ENCODE results near the gene MYH11. TPM values are rescaled to one million over a fixed set of nuclear protein-coding genes. Genes with fewer than 3 reads are reported as not detected.
A peak's percentile ranks its signal among the peaks of the same experiment; 100 is the strongest.
"Not testable (repeated sequence)": the region's sequence is repeated elsewhere in the genome, so short reads cannot be mapped to it uniquely, and the experiment has no call there.

MYH11 gene
- total and polyA plus RNA-seq, 4 experiments from 2014 or later, result 0.26 to 1.9 TPM; not detected in 2

- no peaks in the 10 kb centered on the region for H3K27me3 Mint-ChIP-seq
- no peaks in the 10 kb centered on the region for H3K9me3 Mint-ChIP-seq
- no peak for DNase-seq
- H3K4me1 ChIP-seq (ENCODE audit: insufficient read depth, low read length), result peaks cover 36% of the 10 kb centered on the region
- CTCF ChIA-PET (ENCODE audit: partially characterized antibody), result no interaction called here
- no peak overlapping the region for H3K27ac ChIP-seq (ENCODE audit: low read depth, low read length)
- POLR2A ChIA-PET (ENCODE audit: partially characterized antibody), result interaction anchor here (1.2 kb wide), 1 partner anchor 35 kb away, joined by 3 read pairs; the partner anchor contains the start of gene MARF1
- H3K4me1 Mint-ChIP-seq, result peaks cover 24 to 46% (median 37%) of the 10 kb centered on the region in 4 donors
- peaks cover 30 to 52% of the 10 kb centered on the region in 2 donors for H3K36me3 Mint-ChIP-seq
- intact Hi-C loops (cut with micrococcal nuclease), result no loop called here
- H3K9me3 ChIP-seq (ENCODE audit: control insufficient read depth in 1 of 2, low read length in 2 of 2), result no peaks in the 10 kb centered on the region
- H3K36me3 ChIP-seq (ENCODE audit: insufficient read depth, low read length), result peaks cover 21% of the 10 kb centered on the region
- no peaks in the 10 kb centered on the region for H3K27me3 ChIP-seq (ENCODE audit: insufficient read depth, low read length)
- H3K27ac Mint-ChIP-seq, result peak overlapping the region in 4 of 7 donors; percentile 53 to 94 (median 86)
- H3K4me3 ChIP-seq (ENCODE audit: low read length in 2 of 2), result no peak overlapping the region
- no peak overlapping the region for H3K4me3 Mint-ChIP-seq
These were observed 179.4 kb downstream of the MYH11 start for GRCh38 chr16:15677447-15677846.

DNA sequence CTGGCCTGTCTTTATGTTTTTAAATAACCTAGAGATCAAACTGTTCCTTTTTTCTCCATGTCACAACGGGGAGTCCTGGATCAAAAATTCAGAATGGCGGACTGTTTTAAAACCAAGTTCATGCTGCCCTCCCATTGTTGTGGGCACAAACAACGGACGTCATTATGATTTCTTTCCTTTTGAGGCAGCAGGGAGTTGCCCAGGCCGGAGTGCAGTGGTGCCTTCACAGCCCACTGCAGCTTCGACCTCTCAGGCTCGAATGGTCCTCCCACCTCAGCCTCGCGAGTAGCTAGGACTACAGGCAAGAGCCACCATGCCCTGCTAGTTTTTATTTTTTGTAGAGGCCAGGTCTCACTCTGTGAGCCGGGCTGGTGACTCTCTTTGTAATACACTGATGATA lies 180.3 kb downstream of the MYH11 start:
- Mint-ChIP-seq H3K4me3 (no peak overlapping the region), H3K4me1 (peaks cover 26 to 49% (median 40%) of the 10 kb centered on the region in 4 donors), H3K27ac (peak overlapping the region in 6 of 7 donors; percentile 78 to 94 (median 88)), H3K36me3 (peaks cover 30 to 50% of the 10 kb centered on the region in 2 donors), H3K27me3 (no peaks in the 10 kb centered on the region), H3K9me3 (no peaks in the 10 kb centered on the region)
- H3K27me3 ChIP-seq (ENCODE audit: insufficient read depth, low read length), result no peaks in the 10 kb centered on the region
- intact Hi-C loops (cut with micrococcal nuclease), result no loop called here
- H3K4me3 ChIP-seq (ENCODE audit: low read length in 2 of 2), result no peak overlapping the region
- peak overlapping the region; percentile 28 for H3K27ac ChIP-seq (ENCODE audit: low read depth, low read length)
- ChIA-PET CTCF (ENCODE audit: partially characterized antibody) (no interaction called here), POLR2A (ENCODE audit: partially characterized antibody) (interaction anchor here (2.2 kb wide), 1 partner anchor 34 kb away, joined by 13 read pairs; the partner anchor contains the start of gene MARF1)
- peaks cover 46% of the 10 kb centered on the region for H3K4me1 ChIP-seq (ENCODE audit: insufficient read depth, low read length)
- peaks cover 21% of the 10 kb centered on the region for H3K36me3 ChIP-seq (ENCODE audit: insufficient read depth, low read length)
- H3K9me3 ChIP-seq (ENCODE audit: control insufficient read depth in 1 of 2, low read length in 2 of 2), result no peaks in the 10 kb centered on the region
- no peak for DNase-seq

GRCh38 chr16:15674571-15674970 lies 182.3 kb downstream of the MYH11 start:
- Mint-ChIP-seq H3K36me3 (peaks cover 27 to 55% of the 10 kb centered on the region in 2 donors), H3K4me1 (peaks cover 31 to 60% (median 47%) of the 10 kb centered on the region in 4 donors), H3K9me3 (no peaks in the 10 kb centered on the region), H3K27me3 (no peaks in the 10 kb centered on the region), H3K27ac (peak overlapping the region; percentile 87 to 99 (median 98)), H3K4me3 (peak overlapping the region in 4 of 8 donors; percentile 15 to 80 (median 50))
- Histone ChIP-seq H3K9me3 (ENCODE audit: control insufficient read depth in 1 of 2, low read length in 2 of 2) (no peaks in the 10 kb centered on the region), H3K27ac (ENCODE audit: low read depth, low read length) (peak overlapping the region; percentile 91), H3K27me3 (ENCODE audit: insufficient read depth, low read length) (no peaks in the 10 kb centered on the region), H3K4me1 (ENCODE audit: insufficient read depth, low read length) (peaks cover 51% of the 10 kb centered on the region), H3K36me3 (ENCODE audit: insufficient read depth, low read length) (peaks cover 20% of the 10 kb centered on the region), H3K4me3 (ENCODE audit: low read length in 2 of 2) (no peak overlapping the region)
- intact Hi-C loops (cut with micrococcal nuclease), result no loop called here
- CTCF ChIA-PET (ENCODE audit: partially characterized antibody), result interaction anchor here (4.5 kb wide), 1 partner anchor 32 kb away, joined by 31 read pairs; the partner anchor contains the start of gene MARF1
- DNase-seq, result no peak
- POLR2A ChIA-PET (ENCODE audit: partially characterized antibody), result interaction anchor here (2.2 kb wide), 1 partner anchor 32 kb away, joined by 13 read pairs; the partner anchor contains the start of gene MARF1

GRCh38 chr16:15672514-15673167 lies 184.2 kb downstream of the MYH11 start:
- ChIA-PET POLR2A (ENCODE audit: partially characterized antibody) (interaction anchor here (0.5 to 5.2 kb wide), 5 partner anchors 14 to 229 kb away, joined by 3 to 83 read pairs (median 12); partner anchors contain the start of genes MARF1 and NDE1), CTCF (ENCODE audit: partially characterized antibody) (interaction anchor here (0.6 to 4.5 kb wide), 6 partner anchors 13 to 73 kb away, joined by 3 to 31 read pairs (median 3); partner anchors contain the start of gene MARF1)
- Histone ChIP-seq H3K36me3 (ENCODE audit: insufficient read depth, low read length) (peaks cover 23% of the 10 kb centered on the region), H3K27me3 (ENCODE audit: insufficient read depth, low read length) (no peaks in the 10 kb centered on the region), H3K4me3 (ENCODE audit: low read length in 2 of 2) (no peak overlapping the region), H3K4me1 (ENCODE audit: insufficient read depth, low read length) (peaks cover 51% of the 10 kb centered on the region), H3K9me3 (ENCODE audit: control insufficient read depth in 1 of 2, low read length in 2 of 2) (no peaks in the 10 kb centered on the region), H3K27ac (ENCODE audit: low read depth, low read length) (peak overlapping the region; percentile 91)
- H3K36me3 Mint-ChIP-seq, result peaks cover 17 to 49% of the 10 kb centered on the region in 2 donors
- no peaks in the 10 kb centered on the region for H3K9me3 Mint-ChIP-seq
- peak overlapping the region; percentile 23 to 80 (median 76) for H3K4me3 Mint-ChIP-seq
- no peaks in the 10 kb centered on the region for H3K27me3 Mint-ChIP-seq
- peaks cover 31 to 60% (median 47%) of the 10 kb centered on the region in 4 donors for H3K4me1 Mint-ChIP-seq
- DNase-seq, result peak; percentile 86 to 94 (median 91)
- H3K27ac Mint-ChIP-seq, result peak overlapping the region; percentile 87 to 99 (median 98)
- intact Hi-C loops (cut with micrococcal nuclease), result loop anchor here (1.0 to 2.0 kb wide), 2 partner anchors 22 to 29 kb away; partner anchors contain the start of genes MARF1 and NDE1

DNA sequence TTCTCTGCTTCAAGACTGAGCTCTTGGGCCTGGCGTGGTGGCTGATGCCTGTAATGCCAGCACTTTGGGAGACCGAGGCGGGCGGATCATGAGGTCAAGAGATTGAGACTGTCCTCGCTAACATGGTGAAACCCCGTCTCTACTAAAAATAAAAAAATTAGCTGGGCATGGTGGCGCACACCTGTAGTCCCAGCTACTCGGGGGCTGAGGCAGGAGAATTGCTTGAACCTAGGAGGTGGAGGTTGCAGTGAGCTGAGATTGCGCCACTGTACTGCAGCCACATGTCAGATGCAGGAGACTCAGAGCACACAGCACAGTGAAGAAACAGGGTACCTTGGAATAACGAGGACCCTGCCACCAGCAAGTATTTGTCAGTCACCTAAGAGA lies 184.7 kb downstream of the MYH11 start:
- peaks cover 18 to 51% of the 10 kb centered on the region in 2 donors for H3K36me3 Mint-ChIP-seq
- intact Hi-C loops (cut with micrococcal nuclease), result loop anchor here (1.0 to 2.0 kb wide), 2 partner anchors 21 to 29 kb away; partner anchors contain the start of genes MARF1 and NDE1
- H3K27me3 ChIP-seq (ENCODE audit: insufficient read depth, low read length); H3K9me3 ChIP-seq (ENCODE audit: control insufficient read depth in 1 of 2, low read length in 2 of 2); H3K4me3 ChIP-seq (ENCODE audit: low read length in 2 of 2); H3K27me3 Mint-ChIP-seq; DNase-seq; H3K9me3 Mint-ChIP-seq: not testable (repeated sequence)
- peaks cover 31 to 60% (median 47%) of the 10 kb centered on the region in 4 donors for H3K4me1 Mint-ChIP-seq
- Histone ChIP-seq H3K36me3 (ENCODE audit: insufficient read depth, low read length) (peaks cover 27% of the 10 kb centered on the region), H3K27ac (ENCODE audit: low read depth, low read length) (peak overlapping the region; percentile 91), H3K4me1 (ENCODE audit: insufficient read depth, low read length) (peaks cover 51% of the 10 kb centered on the region)
- peak overlapping the region; percentile 87 to 99 (median 98) for H3K27ac Mint-ChIP-seq
- CTCF ChIA-PET (ENCODE audit: partially characterized antibody), result interaction anchor here (0.6 to 4.5 kb wide), 7 partner anchors 12 to 73 kb away, joined by 3 to 31 read pairs (median 3); partner anchors contain the start of gene MARF1
- H3K4me3 Mint-ChIP-seq, result peak overlapping the region in 6 of 8 donors; percentile 6 to 80 (median 50)
- POLR2A ChIA-PET (ENCODE audit: partially characterized antibody), result interaction anchor here (0.5 to 5.2 kb wide), 6 partner anchors 11 to 228 kb away, joined by 3 to 83 read pairs (median 10); partner anchors contain the start of genes MARF1 and NDE1

DNA sequence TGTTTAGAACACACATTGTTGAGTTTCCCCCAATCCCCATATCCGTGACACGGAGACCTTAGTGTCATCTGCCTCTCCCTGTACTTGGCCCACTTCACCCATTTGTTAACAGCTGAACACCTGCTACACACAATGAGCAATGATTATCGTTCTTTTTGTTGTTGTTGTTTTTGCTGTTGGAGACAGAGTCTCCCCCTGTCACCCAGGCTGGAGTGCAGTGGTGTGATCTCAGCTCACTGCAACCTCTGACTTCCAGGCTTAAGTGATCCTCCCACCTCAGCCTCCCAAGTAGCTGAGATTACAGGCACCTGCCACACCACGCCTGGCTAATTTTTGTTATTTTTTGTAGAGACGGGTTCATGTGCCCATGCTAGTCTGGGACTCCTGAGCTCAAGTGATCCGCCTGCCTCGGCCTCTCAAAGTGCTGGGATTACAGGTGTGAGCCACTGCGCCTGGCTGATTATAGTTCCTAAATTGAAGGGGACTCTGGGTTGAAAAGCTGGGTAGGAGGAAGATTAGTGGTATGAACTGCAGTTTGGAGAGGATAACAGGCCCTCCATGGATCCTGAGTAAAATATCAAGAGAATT lies 185.2 kb downstream of the MYH11 start:
- H3K27ac ChIP-seq (ENCODE audit: low read depth, low read length), result peak overlapping the region; percentile 91
- no peak overlapping the region for H3K4me3 ChIP-seq (ENCODE audit: low read length in 2 of 2)
- POLR2A ChIA-PET (ENCODE audit: partially characterized antibody), result interaction anchor here (1.3 to 5.2 kb wide), 5 partner anchors 11 to 81 kb away, joined by 3 to 83 read pairs (median 12); partner anchors contain the start of genes MARF1 and NDE1
- CTCF ChIA-PET (ENCODE audit: partially characterized antibody), result interaction anchor here (0.6 to 4.5 kb wide), 7 partner anchors 12 to 74 kb away, joined by 3 to 31 read pairs (median 3); partner anchors contain the start of gene MARF1
- H3K9me3 Mint-ChIP-seq, result no peaks in the 10 kb centered on the region
- peaks cover 51% of the 10 kb centered on the region for H3K4me1 ChIP-seq (ENCODE audit: insufficient read depth, low read length)
- no peaks in the 10 kb centered on the region for H3K27me3 ChIP-seq (ENCODE audit: insufficient read depth, low read length)
- peak overlapping the region in 4 of 8 donors; percentile 6 to 80 (median 19) for H3K4me3 Mint-ChIP-seq
- H3K36me3 Mint-ChIP-seq, result peaks cover 17 to 51% of the 10 kb centered on the region in 2 donors
- intact Hi-C loops (cut with micrococcal nuclease), result loop anchor here (1.0 to 2.0 kb wide), 2 partner anchors 21 to 28 kb away; partner anchors contain the start of genes MARF1 and NDE1
- H3K27me3 Mint-ChIP-seq, result no peaks in the 10 kb centered on the region
- H3K9me3 ChIP-seq (ENCODE audit: control insufficient read depth in 1 of 2, low read length in 2 of 2), result no peaks in the 10 kb centered on the region
- peak overlapping the region; percentile 87 to 99 (median 98) for H3K27ac Mint-ChIP-seq
- peaks cover 32% of the 10 kb centered on the region for H3K36me3 ChIP-seq (ENCODE audit: insufficient read depth, low read length)
- no peak for DNase-seq
- H3K4me1 Mint-ChIP-seq, result peaks cover 31 to 60% (median 43%) of the 10 kb centered on the region in 4 donors

All from CD4-positive, alpha-beta memory T cell (primary cell).